ENCODE data around the gene FALEC.
"Not testable (repeated sequence)": the region's sequence is repeated elsewhere in the genome, so short reads cannot be mapped to it uniquely, and the experiment has no call there.

Gene FALEC

GRCh38 chr1:150561254-150561973 lies 45.9 kb downstream of the FALEC start:
- Histone ChIP-seq H3K27ac (peak overlapping the region; percentile 82 to 100 (median 91)), H3K36me3 (peaks cover 0 to 40% (median 7%) of the 10 kb centered on the region in 11 experiments; a peak in 12 of 22 replicates), H4K20me1 (peaks cover 0 to 96% (median 36%) of the 10 kb centered on the region in 11 experiments; a peak in 16 of 22 replicates), H3K9me3 (replicated peaks in 1 of 11) (no peaks in the 10 kb centered on the region), H3K9ac (peak overlapping the region; percentile 80 to 95 (median 86)), H3K4me3 (peak overlapping the region; percentile 44 to 73 (median 62)), H3K4me2 (peak overlapping the region; percentile 92 to 100 (median 99)), H3K4me1 (peaks cover 71 to 87% (median 76%) of the 10 kb centered on the region in 10 experiments), H3K27me3 (no peaks in the 10 kb centered on the region)
- no peak for TF ChIP-seq Cebpa-rat (IDR thresholded peaks at IDR 0.05)

- Histone ChIP-seq H3K4me2 (peak overlapping the region; percentile 92 to 100 (median 99)), H3K27ac (peak overlapping the region; percentile 82 to 100 (median 91)), H3K4me1 (peaks cover 77 to 89% (median 82%) of the 10 kb centered on the region in 10 experiments), H3K9me3 (replicated peaks in 1 of 11) (no peaks in the 10 kb centered on the region), H4K20me1 (peaks cover 0 to 99% (median 39%) of the 10 kb centered on the region in 11 experiments; a peak in 17 of 22 replicates), H3K36me3 (peaks cover 0 to 34% (median 7%) of the 10 kb centered on the region in 11 experiments; a peak in 12 of 22 replicates), H3K9ac (peak overlapping the region; percentile 80 to 95 (median 86)), H3K4me3 (peak overlapping the region; percentile 44 to 73 (median 62)), H3K27me3 (no peaks in the 10 kb centered on the region)
- no peak for TF ChIP-seq Cebpa-rat (IDR thresholded peaks at IDR 0.05)
Measured at GRCh38 chr1:150561974-150562445, 46.5 kb downstream of the FALEC start.

- H3K27me3 ChIP-seq = no peaks in the 10 kb centered on the region
- peak overlapping the region; percentile 80 to 95 (median 86) for H3K9ac ChIP-seq
- H3K4me3 ChIP-seq = peak overlapping the region; percentile 44 to 73 (median 62)
- H3K36me3 ChIP-seq = peaks cover 0 to 27% (median 7%) of the 10 kb centered on the region in 11 experiments; a peak in 12 of 22 replicates
- peaks cover 84 to 95% (median 88%) of the 10 kb centered on the region in 10 experiments for H3K4me1 ChIP-seq
- no peaks in the 10 kb centered on the region for H3K9me3 ChIP-seq (replicated peaks in 1 of 11)
- H3K27ac ChIP-seq = peak overlapping the region; percentile 82 to 100 (median 91)
- H3K4me2 ChIP-seq = peak overlapping the region; percentile 92 to 100 (median 99)
- H4K20me1 ChIP-seq = peaks cover 3 to 99% (median 43%) of the 10 kb centered on the region in 11 experiments; a peak in 19 of 22 replicates
- no peak for TF ChIP-seq Cebpa-rat (IDR thresholded peaks at IDR 0.05)
Measured at GRCh38 chr1:150562446-150563339, 47.1 kb downstream of the FALEC start.

- Histone ChIP-seq H3K9me3 (replicated peaks in 1 of 11) (no peaks in the 10 kb centered on the region), H3K4me3 (peak overlapping the region; percentile 44 to 73 (median 62); a peak in 11 of 20 replicates), H4K20me1 (peaks cover 9 to 99% (median 43%) of the 10 kb centered on the region in 11 experiments; a peak in 21 of 22 replicates), H3K9ac (peak overlapping the region; percentile 80 to 95 (median 86)), H3K4me1 (peaks cover 88 to 97% (median 94%) of the 10 kb centered on the region in 10 experiments), H3K36me3 (peaks cover 0 to 19% (median 7%) of the 10 kb centered on the region in 11 experiments; a peak in 11 of 22 replicates), H3K4me2 (peak overlapping the region; percentile 92 to 100 (median 99)), H3K27me3 (no peaks in the 10 kb centered on the region), H3K27ac (peak overlapping the region; percentile 82 to 100 (median 91))
- TF ChIP-seq Cebpa-rat (IDR thresholded peaks at IDR 0.05) = no peak
Measured at GRCh38 chr1:150563340-150564038, 47.9 kb downstream of the FALEC start.

- peak overlapping the region; percentile 92 to 100 (median 99) for H3K4me2 ChIP-seq
- peaks cover 88 to 100% (median 95%) of the 10 kb centered on the region in 10 experiments for H3K4me1 ChIP-seq
- H3K27me3 ChIP-seq = no peaks in the 10 kb centered on the region
- peak overlapping the region; percentile 80 to 95 (median 86) for H3K9ac ChIP-seq
- TF ChIP-seq Cebpa-rat (IDR thresholded peaks at IDR 0.05) = no peak
- peak overlapping the region in 6 of 10 experiments; percentile 24 to 63 (median 32); a peak in 6 of 20 replicates for H3K4me3 ChIP-seq
- H4K20me1 ChIP-seq = peaks cover 16 to 99% (median 43%) of the 10 kb centered on the region in 11 experiments; a peak in 21 of 22 replicates
- peaks cover 0 to 11% (median 4%) of the 10 kb centered on the region in 11 experiments; a peak in 10 of 22 replicates for H3K36me3 ChIP-seq
- H3K9me3 ChIP-seq (replicated peaks in 1 of 11) = no peaks in the 10 kb centered on the region
- peak overlapping the region; percentile 82 to 100 (median 91) for H3K27ac ChIP-seq
Measured at GRCh38 chr1:150564051-150564991, 48.8 kb downstream of the FALEC start.

- Histone ChIP-seq H3K27ac (peak overlapping the region; percentile 33 to 100 (median 91); a peak in 20 of 22 replicates), H3K4me2 (peak overlapping the region; percentile 92 to 100 (median 99)), H3K4me1 (peaks cover 88 to 100% (median 95%) of the 10 kb centered on the region in 10 experiments), H4K20me1 (peaks cover 26 to 99% (median 43%) of the 10 kb centered on the region in 11 experiments; a peak in 21 of 22 replicates), H3K36me3 (peaks cover 0 to 19% (median 10%) of the 10 kb centered on the region in 11 experiments; a peak in 12 of 22 replicates), H3K9ac (peak overlapping the region in 10 of 11 experiments; percentile 22 to 95 (median 88); a peak in 15 of 22 replicates)
- H3K4me3 ChIP-seq; H3K9me3 ChIP-seq (replicated peaks in 1 of 11); H3K27me3 ChIP-seq: not testable (repeated sequence)
Measured at GRCh38 chr1:150565240-150565991, 49.9 kb downstream of the FALEC start.
